Hepatocyte (in vitro differentiated cells): Measurements from ENCODE around the gene UHRF2. TPM values are rescaled to one million over a fixed set of nuclear protein-coding genes. Genes with fewer than 3 reads are reported as not detected.
"Not testable (repeated sequence)": the region's sequence is repeated elsewhere in the genome, so short reads cannot be mapped to it uniquely, and the experiment has no call there.

Experiments used
- DNase-seq: peaks from one replicate; pipeline ENCODE4 v3.0.0-alpha.2; 2016; ENCODE audit warnings: low spot score
- H2AFZ ChIP-seq: fragments of 200-600 bp; sonication (generic); 2 replicates; pipeline ENCODE4 v1.6.0; 2016; ENCODE audit warnings: antibody characterized with exemption, mild to moderate bottlenecking
- H3K27ac ChIP-seq: fragments of 200-600 bp; sonication (generic); 2 replicates; pipeline ENCODE4 v1.5.1; 2016; ENCODE audit warnings: mild to moderate bottlenecking
- H3K27me3 ChIP-seq: fragments of 200-600 bp; sonication (generic); 2 replicates; pipeline ENCODE4 v1.6.1; 2016
- H3K36me3 ChIP-seq: fragments of 200-600 bp; sonication (generic); replicated peaks from 2 replicates; pipeline ENCODE4 v1.5.1; 2016; ENCODE audit warnings: low read depth; ENCODE audit not compliant: insufficient read depth
- H3K4me1 ChIP-seq: fragments of 200-600 bp; sonication (generic); 2 replicates; pipeline ENCODE4 v1.5.1; 2016; ENCODE audit warnings: mild to moderate bottlenecking, moderate library complexity; ENCODE audit not compliant: insufficient read depth
- H3K4me2 ChIP-seq: fragments of 200-600 bp; sonication (generic); 2 replicates; pipeline ENCODE4 v1.6.0; 2016
- H3K4me3 ChIP-seq: fragments of 200-600 bp; sonication (generic); 2 replicates; pipeline ENCODE4 v1.5.1; 2016; ENCODE audit warnings: mild to moderate bottlenecking
- H3K79me2 ChIP-seq: fragments of 200-600 bp; sonication (generic); 2 replicates; pipeline ENCODE4 v1.6.0; 2017; ENCODE audit warnings: mild to moderate bottlenecking
- H3K9me2 ChIP-seq: fragments of 200-600 bp; sonication (generic); replicated peaks from 2 replicates; pipeline ENCODE4 v1.6.0; 2017; ENCODE audit warnings: mild to moderate bottlenecking; ENCODE audit not compliant: insufficient read depth
- H3K9me3 ChIP-seq: fragments of 200-600 bp; sonication (generic); 2 replicates; pipeline ENCODE4 v1.5.1; 2016; ENCODE audit warnings: low read depth, mild to moderate bottlenecking
- H4K20me1 ChIP-seq: fragments of 200-600 bp; sonication (generic); 2 replicates; pipeline ENCODE4 v1.6.0; 2016; ENCODE audit warnings: mild to moderate bottlenecking; ENCODE audit not compliant: insufficient read depth, poor library complexity, severe bottlenecking
- CTCF ChIP-seq: fragments of 200-600 bp; sonication (generic); IDR thresholded peaks from 2 replicates; pipeline ENCODE4 v1.5.1; 2016; ENCODE audit warnings: antibody characterized with exemption, mild to moderate bottlenecking; ENCODE audit not compliant: poor library complexity
- EZH2 ChIP-seq: fragments of 200-600 bp; sonication (generic); IDR thresholded peaks from 2 replicates; pipeline ENCODE4 v1.6.1; 2016; ENCODE audit warnings: antibody characterized with exemption, mild to moderate bottlenecking, borderline replicate concordance
- EZH2phosphoT487 ChIP-seq: fragments of 200-600 bp; sonication (generic); IDR thresholded peaks from one replicate; pipeline ENCODE4 v1.6.1; 2018; ENCODE audit warnings: antibody characterized with exemption, mild to moderate bottlenecking, low read depth, moderate library complexity; ENCODE audit not compliant: unreplicated experiment, severe bottlenecking
- WGBS: methylation state at CpG from one replicate; pipeline ENCODE4 v1.1.6; 2016; ENCODE audit warnings: low lambda C conversion rate; ENCODE audit errors: missing lambda C conversion rate; 5-methylcytosine and 5-hydroxymethylcytosine counted together
- polyA plus RNA-seq: library from polyadenylated mRNA; unstranded; fragments of >200 nt; fragmentation: Nextera tagmentation; extraction: Ambion mirVana; gene quantifications from 2 replicates; pipeline ENCODE4 v1.2.1, GENCODE V29; 2016
- total RNA-seq: library from RNA; depleted of rRNA; stranded (reverse); fragments of >200 nt; gene quantifications from 2 replicates; pipeline ENCODE4 v1.2.3, GENCODE V29; 2014

Gene UHRF2
- total and polyA plus RNA-seq, 2 experiments from 2014 or later: 16.6 to 42.9 TPM

GRCh38 chr9:6535594-6535993 is 122.6 kb downstream of the UHRF2 start:
- H3K4me1 ChIP-seq: no peaks in the 10 kb centered on the region
- H3K79me2 ChIP-seq: no peaks in the 10 kb centered on the region
- no peak overlapping the region for H3K4me2 ChIP-seq
- no peaks in the 10 kb centered on the region for H3K36me3 ChIP-seq
- no peak overlapping the region for H3K4me3 ChIP-seq
- H3K9me3 ChIP-seq: no peaks in the 10 kb centered on the region
- no peak for DNase-seq
- H3K9me2 ChIP-seq: no peaks in the 10 kb centered on the region
- 88% methylated on average over 3 of the region's 3 CpGs for WGBS
- no peak overlapping the region for H3K27ac ChIP-seq
- no peaks in the 10 kb centered on the region for H3K27me3 ChIP-seq
- H4K20me1 ChIP-seq: no peaks in the 10 kb centered on the region
- TF ChIP-seq EZH2phosphoT487 (no peak), CTCF (no peak), EZH2 (no peak)
- H2AFZ ChIP-seq: no peak overlapping the region

DNA sequence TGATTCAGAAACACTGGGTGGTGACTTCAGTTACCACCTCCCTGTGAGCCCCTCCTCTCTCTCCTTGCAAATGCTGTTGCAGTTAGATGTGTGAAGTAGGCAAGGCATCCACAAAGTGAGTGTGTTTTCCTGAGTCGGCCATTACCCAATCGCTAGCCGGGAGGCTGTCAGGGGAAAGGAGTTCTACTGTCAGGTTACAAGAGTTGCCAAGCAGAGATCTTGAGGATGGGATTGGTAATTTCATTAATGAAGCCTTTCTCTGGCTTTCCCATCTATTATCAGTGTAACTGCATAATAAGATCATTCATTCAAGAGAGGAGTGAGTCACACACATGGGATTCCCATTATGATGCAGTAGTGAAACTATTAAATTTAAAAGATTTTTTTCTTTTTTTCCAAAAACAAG is 125.7 kb downstream of the UHRF2 start:
- Histone ChIP-seq H3K4me2 (no peak overlapping the region), H3K27me3 (no peaks in the 10 kb centered on the region), H2AFZ (no peak overlapping the region), H3K36me3 (no peaks in the 10 kb centered on the region), H3K4me3 (no peak overlapping the region), H4K20me1 (no peaks in the 10 kb centered on the region), H3K4me1 (no peaks in the 10 kb centered on the region), H3K79me2 (no peaks in the 10 kb centered on the region), H3K9me2 (no peaks in the 10 kb centered on the region), H3K27ac (no peak overlapping the region), H3K9me3 (no peaks in the 10 kb centered on the region)
- no peak for TF ChIP-seq EZH2phosphoT487
- no peak for TF ChIP-seq CTCF
- DNase-seq: no peak
- 75% methylated on average over 3 of the region's 3 CpGs for WGBS

DNA sequence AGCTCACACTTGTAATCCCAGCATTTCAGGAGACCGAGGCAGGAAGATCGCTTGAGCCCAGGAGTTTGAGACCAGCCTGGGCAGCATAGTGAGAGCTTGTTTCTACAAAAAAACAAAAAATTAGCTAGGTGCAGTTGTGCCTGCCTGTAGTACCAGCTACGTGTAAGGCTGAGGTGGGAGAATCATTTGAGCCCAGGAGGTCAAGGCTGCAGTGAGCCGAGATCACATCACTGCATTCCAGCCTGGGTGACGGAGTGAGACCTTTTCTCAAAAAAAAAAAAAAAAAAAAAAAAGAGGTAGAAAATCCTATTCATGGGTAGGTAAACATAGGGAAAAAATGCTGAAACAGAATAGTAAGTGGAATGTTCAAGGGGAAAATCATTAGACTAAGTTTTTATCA is 129.6 kb downstream of the UHRF2 start:
- not testable (repeated sequence) for H3K4me3 ChIP-seq, H3K79me2 ChIP-seq, DNase-seq, H4K20me1 ChIP-seq, H3K27ac ChIP-seq, H3K27me3 ChIP-seq, H3K4me2 ChIP-seq, H3K4me1 ChIP-seq, H3K9me2 ChIP-seq, H3K36me3 ChIP-seq, H2AFZ ChIP-seq, H3K9me3 ChIP-seq
- WGBS: 85% methylated on average over 5 of the region's 5 CpGs

DNA sequence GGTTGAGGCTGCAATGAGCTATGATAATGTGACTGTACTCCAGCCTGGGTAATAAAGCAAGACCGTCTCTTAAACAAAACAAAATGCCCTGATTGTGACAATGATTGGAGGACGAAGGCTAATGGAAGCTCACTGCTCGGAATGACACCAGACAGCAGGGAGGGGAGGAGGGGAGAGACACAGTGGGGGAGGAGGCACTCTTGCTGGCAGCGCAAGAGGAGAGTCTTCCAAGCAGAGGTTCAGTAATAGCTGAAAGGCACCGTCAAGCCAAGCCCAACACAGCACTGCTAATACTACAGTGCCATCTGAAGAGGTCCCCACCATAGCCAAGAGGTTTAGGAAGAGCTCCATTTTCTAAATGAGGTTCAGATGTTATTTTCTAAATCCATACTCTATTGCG is 130.2 kb downstream of the UHRF2 start:
- Histone ChIP-seq H3K9me3 (no peaks in the 10 kb centered on the region), H3K4me3 (no peak overlapping the region), H3K4me2 (no peak overlapping the region), H3K4me1 (no peaks in the 10 kb centered on the region), H4K20me1 (no peaks in the 10 kb centered on the region), H3K27me3 (no peaks in the 10 kb centered on the region), H3K36me3 (no peaks in the 10 kb centered on the region), H2AFZ (no peak overlapping the region), H3K27ac (no peak overlapping the region), H3K79me2 (no peaks in the 10 kb centered on the region), H3K9me2 (no peaks in the 10 kb centered on the region)
- WGBS: 73% methylated on average over 6 of the region's 6 CpGs
- TF ChIP-seq EZH2 (no peak), CTCF (no peak), EZH2phosphoT487 (no peak)
- no peak for DNase-seq
